ENCODE measurements around the gene DUSP1.

GRCh38 chr5:172820046-172820767, 49.2 kb upstream of the DUSP1 start:
- TF ChIP-seq CTCF (conservative IDR thresholded peaks at IDR 0.05) (no peak), EZH2 (IDR thresholded peaks at IDR 0.05; ENCODE audit: low read depth) (no peak)
